Fibroblast of skin of scalp (primary cell): ENCODE data around the gene CALU. TPM values are rescaled to one million over a fixed set of nuclear protein-coding genes. Genes with fewer than 3 reads are reported as not detected.

ENCODE experiments used
- DNase-seq: peaks from one replicate; pipeline ENCODE4 v3.0.0-alpha.2; 2013
- polyA plus RNA-seq, 2 experiments: library from polyadenylated mRNA; unstranded; fragments of 120-200 nt; gene quantifications; one replicate each; pipeline ENCODE4 v1.2.1, GENCODE V29; 2013; ENCODE audit not compliant: insufficient read length in 2 of 2

The CALU gene
- 771 TPM for polyA plus RNA-seq (2013, experiment 1 of 2; ENCODE audit: insufficient read length)
- polyA plus RNA-seq (2013, experiment 2 of 2; ENCODE audit: insufficient read length) = 838 TPM

DNA sequence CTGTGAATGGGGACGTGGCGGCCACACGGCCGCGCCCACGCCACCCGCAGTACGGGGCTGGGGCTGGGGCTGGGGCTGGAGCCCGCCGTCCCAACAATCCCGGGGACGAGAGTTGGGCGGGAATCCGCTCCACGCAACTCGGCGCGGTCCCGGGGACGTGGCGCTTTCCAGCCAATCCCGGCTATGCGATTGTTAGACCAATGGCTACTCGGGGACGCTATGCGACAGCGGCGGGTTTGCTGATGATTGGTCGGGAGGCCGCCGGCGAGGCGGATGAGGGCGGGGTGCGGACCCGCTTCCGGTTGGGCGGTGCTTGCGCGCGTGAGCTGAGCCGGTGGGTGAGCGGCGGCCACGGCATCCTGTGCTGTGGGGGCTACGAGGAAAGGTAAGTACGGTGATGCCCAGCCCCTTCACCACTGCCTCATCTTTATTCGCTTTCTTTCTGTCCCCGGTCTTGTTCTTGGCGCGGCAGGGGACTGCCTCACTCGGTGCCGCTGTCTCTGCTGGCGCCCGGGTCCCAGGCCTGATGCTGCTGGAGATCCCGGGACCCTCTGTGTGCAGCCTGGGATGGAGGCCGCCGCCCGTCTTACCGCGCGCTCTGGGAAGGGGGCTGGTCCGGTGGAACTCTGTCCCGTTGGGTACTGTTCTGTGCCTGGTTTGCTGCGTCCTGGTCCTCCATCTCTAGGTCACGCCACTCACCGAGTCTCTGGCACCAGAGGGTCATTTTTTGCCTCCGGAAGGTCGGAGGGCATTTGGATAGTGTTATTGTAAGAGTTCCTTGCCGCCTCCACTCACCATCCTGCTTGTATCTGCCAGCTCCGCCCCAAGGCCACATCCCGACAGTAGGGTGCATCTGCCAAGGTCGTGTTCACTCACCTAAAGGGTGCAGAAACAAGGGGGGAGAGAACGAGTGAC lies at the start of gene CALU:
Gene CALU, plus strand, starts transcription at position 312 of the 915 bp plus-strand sequence. CDS start 9,225 bp downstream, outside the sequence.
- DNase-seq = peak; percentile 99

DNA sequence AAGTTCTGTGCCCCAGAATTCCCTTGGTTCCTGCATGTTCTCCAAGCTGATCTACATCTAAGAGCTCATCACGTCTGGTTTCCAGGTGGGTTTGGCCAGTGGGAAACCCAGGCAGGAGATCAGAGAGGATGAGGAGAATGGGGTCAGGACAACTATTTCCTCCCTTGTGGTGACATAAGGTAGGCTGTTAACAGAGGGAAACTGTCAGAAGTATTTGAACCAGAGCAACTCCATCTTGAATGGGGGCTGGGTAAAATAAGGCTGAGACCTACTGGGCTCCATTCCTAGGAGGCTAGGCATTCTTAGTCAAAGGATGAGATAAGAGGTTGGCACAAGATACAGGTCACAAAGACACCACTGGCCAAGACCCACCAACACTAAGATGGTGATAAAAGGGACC lies 47.9 kb upstream of the CALU start:
- no peak for DNase-seq

DNA sequence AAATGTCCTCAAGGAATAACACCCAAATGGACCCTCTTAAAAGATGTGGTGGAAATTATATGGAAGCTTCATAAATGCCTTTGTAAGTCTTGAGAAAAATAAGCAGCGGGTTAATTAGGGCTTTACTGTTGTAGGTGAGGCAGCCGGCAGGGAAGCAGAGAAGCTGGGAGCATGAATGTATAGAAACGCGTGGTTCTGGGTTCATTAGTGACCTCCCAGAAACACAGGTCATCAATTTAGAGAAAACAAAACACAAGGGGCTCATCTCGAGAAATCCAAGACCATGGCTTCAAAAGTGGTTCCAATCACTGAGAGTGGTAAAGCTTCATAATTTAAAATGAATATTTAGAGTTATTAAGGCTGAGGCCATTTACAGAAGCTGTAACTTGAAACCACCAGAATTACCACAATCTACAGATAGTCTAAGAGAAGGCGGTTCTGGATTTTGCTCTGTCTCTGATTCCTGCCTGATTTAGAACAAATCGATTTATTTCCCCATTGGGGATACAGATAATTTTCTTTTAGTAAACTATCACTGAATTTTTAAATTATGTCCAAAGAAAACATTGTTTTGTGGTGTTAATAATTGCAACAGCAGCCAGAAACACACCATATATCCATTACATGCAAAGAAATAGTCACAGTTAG lies 46.4 kb upstream of the CALU start:
- no peak for DNase-seq

DNA sequence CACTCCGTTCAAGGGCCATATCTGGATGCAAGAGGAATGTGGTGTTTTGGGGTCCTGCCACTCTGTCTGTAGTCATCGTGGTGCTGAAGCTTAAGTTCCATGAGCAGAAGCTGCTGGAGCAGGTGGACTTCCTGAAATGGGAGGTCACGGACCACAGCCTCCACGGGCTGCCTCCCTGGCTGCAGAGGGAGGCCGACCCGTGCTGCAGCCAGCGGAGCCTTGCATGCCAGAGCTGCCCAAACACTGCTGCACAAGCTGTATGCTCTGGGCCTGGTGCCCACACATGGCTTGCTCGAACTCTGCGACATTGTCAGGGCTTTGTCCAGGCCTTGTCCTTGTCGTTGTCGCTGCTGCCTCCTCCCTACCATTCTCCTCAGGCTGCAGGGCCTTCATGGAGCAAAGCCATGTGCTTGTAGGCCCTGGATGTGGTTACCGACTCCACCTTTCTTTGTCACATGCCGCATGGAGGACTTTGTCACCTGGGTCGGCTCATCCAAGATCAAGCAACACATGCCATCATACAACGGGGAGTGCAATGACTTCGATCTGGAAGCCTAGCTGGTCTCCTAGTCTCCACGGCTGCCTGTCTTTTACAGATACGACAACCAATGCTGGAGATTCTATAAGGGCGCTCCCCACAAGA lies 45.7 kb upstream of the CALU start:
- DNase-seq = no peak

DNA sequence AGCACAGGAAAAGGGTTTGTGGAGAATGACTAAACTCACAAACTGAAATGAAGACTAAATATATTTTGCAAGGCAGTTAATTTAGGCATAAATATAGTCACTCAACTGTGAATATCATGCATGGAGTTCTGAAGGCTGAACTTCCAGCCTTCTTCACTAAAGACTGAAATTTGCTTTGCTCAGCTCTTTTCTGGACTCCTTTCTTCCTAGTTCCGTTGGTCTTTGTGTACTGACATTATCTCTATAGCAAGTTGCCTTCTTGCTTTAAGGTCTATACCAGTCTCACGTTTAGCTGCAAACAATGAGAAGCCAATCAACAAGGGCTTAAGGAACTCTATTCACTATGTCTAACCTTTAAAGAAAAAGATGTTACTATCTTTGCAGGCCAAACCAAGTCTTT lies 44.4 kb upstream of the CALU start:
- no peak for DNase-seq

DNA sequence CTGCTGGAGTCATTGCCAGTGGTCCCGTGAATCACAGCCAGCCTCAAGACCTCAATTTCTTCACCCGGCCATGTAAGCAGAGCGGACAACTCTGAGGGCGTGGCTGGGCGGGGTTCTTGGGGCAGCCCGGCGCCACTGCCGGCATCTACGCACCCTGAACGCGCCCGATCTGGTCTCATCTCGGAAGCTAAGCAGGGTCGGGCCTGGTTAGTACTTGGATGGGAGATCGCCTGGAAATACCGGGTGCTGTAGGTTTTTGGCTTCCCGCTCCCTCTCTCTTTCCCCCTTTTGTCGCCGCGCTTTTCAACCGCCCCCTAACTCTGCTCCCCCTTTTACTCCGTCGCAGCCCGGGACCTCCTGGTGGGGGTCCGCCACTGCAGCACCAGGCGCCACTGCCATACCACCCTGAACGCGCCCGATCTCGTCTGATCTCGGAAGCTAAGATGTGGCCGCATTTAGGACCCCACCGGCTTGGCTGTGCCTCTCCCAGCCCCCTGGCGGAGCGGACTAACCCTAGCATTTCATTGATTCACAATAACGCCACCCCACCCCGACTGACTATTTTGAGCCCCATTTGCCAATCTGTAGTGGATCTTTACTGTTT lies 41.8 kb upstream of the CALU start:
- DNase-seq = peak; percentile 61

DNA sequence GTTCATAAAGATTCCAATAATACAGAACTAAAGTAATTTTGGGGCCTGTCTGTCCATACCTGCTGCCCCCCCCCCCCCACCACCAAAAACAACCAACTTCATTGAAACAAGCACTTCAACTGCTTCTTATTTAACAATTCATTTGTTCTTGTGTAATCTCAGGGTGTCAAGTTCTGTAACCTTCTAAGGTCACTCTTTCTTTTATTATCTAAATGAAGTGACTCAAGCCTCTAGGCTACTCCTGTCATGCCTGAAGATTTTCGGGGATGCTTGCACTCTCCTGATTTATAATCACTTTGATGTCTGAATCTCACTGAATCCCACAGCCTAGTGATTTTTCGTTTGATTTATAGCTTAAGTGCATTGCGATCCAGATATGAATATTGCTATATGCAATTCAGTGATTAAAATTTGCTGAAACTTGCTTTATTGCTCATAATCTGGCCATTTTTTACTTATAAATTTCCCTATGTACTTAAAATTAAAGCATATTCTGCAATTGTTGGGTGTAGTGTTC lies 39.9 kb upstream of the CALU start:
- no peak for DNase-seq

DNA sequence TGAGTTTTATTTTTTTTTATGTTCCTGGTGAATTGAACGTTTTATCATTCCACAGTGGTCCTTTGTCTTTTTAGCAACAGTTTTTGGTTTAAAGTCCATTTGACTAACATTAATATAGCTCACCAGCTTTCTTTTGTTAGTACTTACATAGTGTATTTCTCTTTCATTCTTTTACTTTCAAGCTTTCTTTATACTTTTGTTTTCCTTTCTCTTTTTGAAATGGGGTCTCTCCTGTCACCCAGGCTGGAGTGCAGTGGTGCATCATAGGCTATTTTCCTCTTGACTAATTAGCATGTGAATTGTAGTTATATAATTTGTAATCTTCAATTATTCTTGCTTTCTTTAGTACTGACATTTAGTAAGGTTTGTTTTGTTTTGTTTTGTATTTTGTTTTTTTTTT lies 39.3 kb upstream of the CALU start:
- DNase-seq = no peak

DNA sequence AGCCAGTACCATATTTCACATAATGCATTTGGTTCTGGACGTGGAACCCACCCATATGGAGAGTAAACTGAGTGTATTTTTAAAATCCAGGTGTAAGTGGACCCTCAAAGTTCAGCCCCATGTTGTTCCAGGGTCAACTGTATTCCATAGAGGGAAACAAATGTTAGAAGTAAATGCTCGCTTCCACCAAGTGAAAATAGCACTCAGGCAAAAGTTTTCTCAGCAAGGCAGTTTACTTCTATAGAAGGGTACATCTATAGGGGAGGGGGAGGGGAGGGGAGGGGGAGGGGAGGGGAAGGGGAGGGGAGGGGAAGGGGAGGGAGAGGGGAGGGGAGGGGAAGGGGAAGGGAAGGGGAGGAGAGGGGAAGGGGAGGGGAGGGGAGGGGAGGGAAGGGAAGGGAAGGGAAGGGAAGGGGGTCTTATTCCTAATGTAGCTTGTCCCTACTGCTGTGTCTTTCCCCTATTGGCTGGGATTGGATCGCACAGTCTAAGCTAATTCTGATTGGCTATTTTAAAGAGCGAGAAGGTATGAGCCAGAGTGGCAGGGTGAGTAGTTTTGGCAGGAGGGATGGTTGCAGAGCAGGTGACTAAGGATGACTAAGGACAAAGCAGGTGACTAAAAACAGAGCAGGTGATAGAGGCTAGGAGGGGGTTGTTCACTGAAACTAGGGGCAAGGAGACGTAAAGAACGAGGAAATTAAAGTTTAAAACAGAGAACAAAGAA lies 37.9 kb upstream of the CALU start:
- DNase-seq = no peak

DNA sequence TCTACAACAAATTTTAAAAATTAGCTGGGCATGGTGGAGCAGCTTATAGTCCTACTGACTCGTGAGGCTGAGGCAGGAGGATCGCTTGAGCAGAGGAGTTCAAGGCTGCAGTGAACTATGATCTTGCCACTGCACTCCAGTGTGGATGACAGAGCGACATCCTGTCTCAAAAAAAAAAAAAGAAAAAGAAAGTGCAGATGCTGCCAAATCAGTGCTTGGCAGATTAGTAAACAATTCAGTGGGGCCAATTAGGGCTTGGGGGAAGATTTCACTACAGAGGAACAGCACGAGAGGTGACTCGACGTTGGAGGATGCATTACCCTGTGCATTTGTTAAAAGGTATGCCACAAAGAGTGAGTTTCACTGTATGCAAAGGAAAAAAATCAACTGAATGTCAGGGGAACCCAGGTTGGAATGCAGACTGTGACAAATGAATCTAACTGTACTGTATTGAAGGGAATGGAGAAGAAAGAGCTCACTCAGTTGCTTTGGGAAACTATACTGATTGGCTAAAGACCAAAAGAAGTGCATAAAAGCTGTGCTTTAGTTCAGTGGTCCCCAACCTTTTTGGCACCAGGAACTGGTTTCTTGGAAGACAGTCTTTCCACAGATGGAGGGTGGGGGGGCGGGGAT lies 35.4 kb upstream of the CALU start:
- peak; percentile 51 for DNase-seq

DNA sequence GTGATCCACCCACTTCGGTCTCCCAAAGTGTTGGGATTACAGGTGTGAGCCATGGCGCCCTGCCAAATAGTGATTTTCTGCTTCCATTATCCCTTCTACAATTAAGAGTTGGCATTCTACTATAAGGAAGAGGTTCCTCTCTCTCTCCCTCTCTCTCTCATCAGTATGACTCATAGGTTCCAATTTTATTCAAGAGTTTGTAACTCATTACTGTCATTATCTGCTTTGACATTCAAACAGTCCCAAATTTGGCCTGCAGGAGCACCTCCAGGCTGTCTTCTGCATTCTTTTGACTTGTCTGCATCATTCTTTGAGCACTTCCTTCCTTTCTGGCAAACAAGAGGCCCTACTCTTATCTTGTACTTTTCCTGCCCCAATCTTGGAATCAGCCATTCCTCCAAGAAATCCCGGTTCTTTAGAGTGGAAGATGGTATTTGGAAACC lies 33.2 kb upstream of the CALU start:
- DNase-seq = peak; percentile 41

DNA sequence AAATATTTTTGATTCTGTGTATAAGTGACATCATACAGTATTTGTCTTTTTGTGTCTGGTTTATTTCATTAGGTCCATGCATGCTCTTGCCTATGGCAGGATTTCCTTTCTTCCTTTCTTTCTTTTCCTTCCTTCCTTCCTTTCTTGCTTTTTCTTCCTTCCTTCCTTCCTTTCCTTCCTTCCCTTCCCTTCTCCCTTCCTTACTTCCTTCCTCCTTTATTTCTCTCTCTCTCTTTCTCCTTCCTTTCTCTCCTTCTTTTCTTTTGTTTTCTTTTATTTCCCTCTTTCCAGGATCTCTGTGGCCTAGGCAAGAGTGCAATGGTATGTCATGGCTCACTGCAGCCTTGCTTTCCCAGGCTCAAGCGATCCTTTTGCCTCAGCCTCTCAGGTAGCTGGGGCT lies 31.4 kb upstream of the CALU start:
- no peak for DNase-seq

DNA sequence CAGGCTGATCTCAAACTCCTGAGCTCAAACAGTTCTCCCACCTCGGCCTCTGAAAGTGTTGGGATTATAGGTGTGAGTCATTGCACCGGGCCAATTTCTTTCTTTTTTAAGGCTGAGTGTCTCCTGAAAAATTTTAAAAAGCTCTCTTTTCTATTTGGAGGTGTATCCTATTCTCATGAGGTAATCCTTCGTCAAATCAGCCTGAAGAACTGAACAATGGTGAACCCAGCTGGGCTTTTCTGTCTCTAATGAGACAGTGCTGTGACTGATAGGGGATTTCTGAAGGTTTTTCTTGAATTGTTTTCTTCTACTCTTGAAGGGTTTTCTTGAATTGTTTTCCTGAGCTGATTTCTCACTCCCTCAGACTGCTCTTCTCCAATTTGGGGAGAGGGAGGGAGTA lies 30.9 kb upstream of the CALU start:
- DNase-seq = no peak

DNA sequence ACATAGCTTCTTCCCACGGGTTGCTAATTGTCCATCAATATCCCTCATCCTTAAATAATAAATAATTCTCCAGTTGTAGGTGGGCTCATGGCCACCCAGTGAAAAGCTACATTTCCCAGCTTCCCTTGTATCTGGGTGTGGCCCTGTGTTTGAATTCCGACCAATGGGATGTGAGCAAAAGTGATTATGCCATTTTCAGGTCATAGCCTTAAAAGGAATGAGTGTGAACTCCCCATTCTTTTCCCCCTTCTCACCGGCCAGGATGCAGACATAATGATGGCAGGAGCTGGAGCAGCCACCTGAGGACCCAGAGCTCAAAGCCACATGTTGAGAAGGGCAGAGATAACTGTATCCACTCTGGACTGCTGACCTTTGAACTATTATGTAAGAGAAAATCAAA lies 30.3 kb upstream of the CALU start:
- DNase-seq = no peak

DNA sequence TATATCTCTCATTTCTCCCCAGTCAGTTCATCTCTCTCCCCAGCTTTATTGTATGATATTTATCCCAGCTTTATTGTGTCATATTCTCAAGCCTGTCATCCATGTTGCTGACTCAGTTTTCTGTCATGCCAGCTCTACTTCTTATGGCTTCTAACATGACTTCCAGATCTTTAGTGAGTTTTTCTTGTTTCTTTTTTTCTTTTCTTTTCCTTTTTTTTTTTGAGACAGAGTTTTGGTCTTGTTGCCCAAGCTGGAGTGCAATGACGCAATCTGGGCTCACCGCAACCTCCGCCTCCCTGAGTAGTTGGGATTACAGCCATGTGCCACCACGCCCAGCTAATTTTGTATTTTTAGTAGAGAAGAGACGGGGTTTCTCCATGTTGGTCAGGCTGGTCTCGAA lies 28.7 kb upstream of the CALU start:
- DNase-seq = no peak

DNA sequence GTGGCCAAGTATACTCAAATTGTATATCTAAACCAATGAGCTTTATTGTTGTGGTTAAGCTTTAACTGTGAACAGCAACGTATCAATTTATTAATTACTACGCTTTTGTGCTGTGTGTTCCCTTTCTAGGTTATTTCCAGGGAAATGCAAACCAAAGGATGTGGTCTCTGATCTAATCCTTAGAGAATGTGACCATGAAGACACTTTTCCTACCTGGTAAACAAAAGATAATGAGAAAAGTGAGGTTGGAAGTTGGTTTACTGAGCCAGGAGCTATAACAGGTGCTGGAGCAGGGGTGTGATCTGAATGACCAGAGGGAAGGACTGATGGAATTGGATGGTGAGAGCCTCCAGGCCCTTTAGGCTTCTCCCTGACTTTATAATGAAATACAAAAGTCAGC lies 25.4 kb upstream of the CALU start:
- no peak for DNase-seq

DNA sequence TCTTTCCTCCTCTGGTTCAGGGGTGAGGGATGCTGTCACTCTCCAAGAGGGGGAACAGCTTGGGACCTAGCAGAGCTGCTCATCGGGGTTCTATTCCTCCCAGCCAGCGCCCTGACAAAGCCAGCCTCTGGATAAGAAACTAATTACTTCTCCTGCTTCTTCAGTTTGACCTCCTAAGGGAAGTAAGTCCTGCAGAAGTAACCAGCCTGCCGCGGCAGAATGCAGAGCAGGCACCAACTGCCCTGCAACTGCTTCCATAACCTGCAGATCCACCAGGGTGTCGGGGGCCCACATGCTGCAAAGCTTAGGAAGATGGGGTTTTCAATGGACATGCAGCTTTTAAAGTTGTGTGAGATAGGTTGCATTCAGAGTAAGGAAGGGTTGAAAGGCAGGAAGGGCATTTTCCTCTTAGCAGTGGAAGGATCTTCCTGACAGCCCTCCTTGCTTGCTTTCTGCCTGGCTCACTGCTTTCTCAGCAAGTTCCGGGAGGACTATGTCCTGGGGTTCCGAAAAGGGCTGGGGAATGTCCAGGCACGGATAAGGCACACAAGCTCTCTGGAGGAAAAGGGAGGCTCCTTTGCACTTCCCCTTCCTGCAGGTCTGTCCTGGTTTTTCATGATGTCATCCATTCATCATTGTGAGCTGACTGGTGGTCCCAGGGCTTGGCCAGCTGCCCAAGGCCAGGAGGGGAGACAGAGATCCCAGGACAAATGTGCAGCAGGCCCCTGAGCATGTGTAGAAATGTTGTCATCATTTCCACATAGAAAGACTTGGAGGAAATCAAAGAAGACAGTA lies 24.3 kb upstream of the CALU start:
- no peak for DNase-seq

DNA sequence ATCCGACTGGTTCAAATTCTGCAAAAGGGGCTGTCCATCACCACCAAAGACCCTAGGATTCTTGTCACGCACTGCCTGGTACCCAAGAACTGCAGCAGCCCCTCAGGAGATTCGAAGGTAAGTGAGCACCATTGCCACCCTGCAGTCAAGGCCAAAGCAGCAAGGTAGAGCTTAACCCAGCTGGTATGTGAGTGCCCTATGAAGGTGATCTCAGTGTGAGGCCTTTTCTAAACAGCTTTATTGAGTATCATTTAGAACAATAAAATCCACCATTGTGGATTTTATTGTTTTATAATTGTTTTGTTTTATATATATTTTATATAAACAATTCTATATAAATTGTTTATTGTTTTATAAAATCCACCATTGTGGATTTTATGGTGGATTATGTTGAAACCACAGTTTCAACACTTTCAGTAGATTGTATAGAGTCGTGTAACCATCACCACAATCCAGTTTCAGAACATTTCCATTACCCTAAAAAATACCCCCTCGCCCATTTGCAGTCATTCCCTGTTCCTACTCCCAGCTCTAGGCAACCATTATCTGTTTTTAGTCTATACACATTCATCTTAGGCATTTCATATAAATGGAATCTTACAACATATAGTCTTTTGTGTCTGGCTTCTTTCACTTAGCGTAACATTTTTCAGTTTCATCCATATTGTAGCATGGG lies 20.1 kb upstream of the CALU start:
- DNase-seq = no peak

DNA sequence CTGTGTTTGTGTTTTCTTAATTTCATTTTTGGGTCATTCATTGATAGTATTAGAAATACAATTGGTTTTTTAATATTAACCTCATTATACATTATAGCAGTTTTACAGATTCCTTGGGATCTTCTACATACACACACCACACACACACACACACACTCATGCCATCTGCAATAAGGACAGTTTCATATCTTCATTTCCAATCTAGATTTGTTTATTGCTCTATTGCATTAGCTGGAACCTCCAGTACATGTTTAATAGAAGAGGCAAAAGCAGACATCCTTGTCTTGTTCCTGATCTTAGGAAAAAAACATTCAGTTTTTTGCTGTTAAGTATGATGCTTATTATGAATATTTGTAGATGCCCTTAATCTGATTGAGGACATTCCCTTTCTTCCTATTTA lies 17.8 kb upstream of the CALU start:
- DNase-seq = no peak

DNA sequence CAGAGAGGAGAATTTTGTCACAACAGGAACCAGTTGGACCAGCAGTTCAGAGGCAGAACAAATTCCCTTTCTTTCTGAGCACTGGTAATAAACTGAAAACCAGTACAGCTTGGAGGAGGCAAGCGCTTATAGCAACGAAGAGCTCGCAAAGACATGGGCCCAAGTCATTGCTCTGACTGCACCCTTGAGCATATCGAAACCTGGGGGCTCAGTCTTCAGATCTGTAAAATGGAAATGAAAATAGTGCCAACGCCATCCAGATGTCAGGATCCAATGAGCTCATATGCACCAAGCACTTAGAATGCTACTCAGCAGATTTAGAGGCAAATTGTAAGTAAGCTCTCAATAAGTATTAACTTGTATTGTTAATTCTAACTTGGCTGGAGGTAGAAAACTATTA lies 14.4 kb upstream of the CALU start:
- no peak for DNase-seq
